HEK293T (cell line): ENCODE data around the gene TGFBR2.

Experiments
- ARNT ChIP-seq: fragments of 450-650 bp; IDR thresholded peaks from 2 replicates; pipeline ENCODE4 v1.6.1; 2017; ENCODE audit warnings: mild to moderate bottlenecking
- FOXA1 ChIP-seq: fragments of 450-650 bp; IDR thresholded peaks from 2 replicates; pipeline ENCODE4 v1.6.1; 2016; ENCODE audit warnings: mild to moderate bottlenecking
- FOXM1 ChIP-seq: fragments of 450-650 bp; IDR thresholded peaks from 2 replicates; pipeline ENCODE4 v1.6.1; 2017; ENCODE audit warnings: mild to moderate bottlenecking, borderline replicate concordance
- L3MBTL2 ChIP-seq: fragments of 450-650 bp; conservative IDR thresholded peaks from 2 replicates; pipeline ENCODE4 v1.6.1; 2016; ENCODE audit warnings: mild to moderate bottlenecking
- LEF1 ChIP-seq: fragments of 450-650 bp; IDR thresholded peaks from 2 replicates; pipeline ENCODE4 v1.6.1; 2017; ENCODE audit warnings: mild to moderate bottlenecking, borderline replicate concordance
- NFRKB ChIP-seq: fragments of 450-650 bp; IDR thresholded peaks from 2 replicates; pipeline ENCODE4 v1.6.1; 2016; ENCODE audit warnings: mild to moderate bottlenecking, moderate library complexity
- SP1 ChIP-seq: fragments of 450-650 bp; IDR thresholded peaks from 2 replicates; pipeline ENCODE4 v1.6.1; 2017
- SUZ12 ChIP-seq: fragments of 450-650 bp; IDR thresholded peaks from 2 replicates; pipeline ENCODE4 v1.6.1; 2016; ENCODE audit warnings: mild to moderate bottlenecking

DNA sequence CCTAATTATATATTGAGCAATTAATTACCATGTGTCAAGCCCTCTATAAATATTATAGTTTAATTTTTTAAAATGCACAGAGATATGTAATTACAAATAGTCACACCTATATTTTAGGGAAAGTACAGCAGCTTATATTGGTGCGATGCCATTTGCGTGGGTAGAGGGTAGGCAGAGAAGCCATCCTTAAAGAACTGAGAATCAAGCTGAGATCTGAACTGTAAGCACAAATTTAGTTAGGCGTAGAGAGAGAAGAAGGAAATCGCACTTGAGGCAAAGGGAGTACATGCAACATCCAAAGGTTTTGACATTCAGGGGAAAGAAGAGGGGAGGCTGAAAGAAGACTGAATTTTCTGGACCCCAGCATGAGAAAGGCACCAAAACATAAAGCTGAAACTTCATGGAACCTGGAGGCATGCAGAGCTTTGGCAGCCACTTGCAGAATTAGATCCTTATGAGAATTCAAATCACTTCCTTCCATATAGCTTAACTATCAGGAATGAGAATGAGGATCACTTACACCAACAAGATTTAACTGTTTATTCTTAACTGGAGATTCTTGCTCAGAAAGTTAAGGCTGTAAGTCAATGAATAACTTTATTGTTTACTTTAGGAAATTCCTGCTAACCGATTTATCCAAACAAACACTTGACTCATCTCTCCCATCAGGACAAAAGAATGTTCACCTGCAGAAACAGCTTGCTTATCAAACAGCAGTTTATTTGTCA lies 114.3 kb downstream of the TGFBR2 start:
- TF ChIP-seq L3MBTL2, result no peak
- TF ChIP-seq SUZ12, result no peak
- TF ChIP-seq FOXA1, result no peak
- TF ChIP-seq FOXM1, result no peak
- TF ChIP-seq NFRKB, result no peak
- no peak for TF ChIP-seq SP1
- TF ChIP-seq ARNT, result no peak
- no peak for TF ChIP-seq LEF1
